Measurements from ENCODE around the gene STX8. TPM values are rescaled to one million over a fixed set of nuclear protein-coding genes. Genes with fewer than 3 reads are reported as not detected.

STX8 gene
- total RNA-seq, 1 experiment from 2014 or later: 38.8 TPM

- CTCF ChIA-PET: no interaction called here
- RAD21 ChIA-PET (ENCODE audit: low non-redundant PET in 1 of 2, low total read pairs in 2 of 2, uncharacterized antibody in 2 of 2, unreplicated experiment in 2 of 2): no interaction called here
Measured at GRCh38 chr17:9220398-9221146, 355.0 kb downstream of the STX8 start.

GRCh38 chr17:9219631-9220397, 355.8 kb downstream of the STX8 start:
- Histone ChIP-seq H3K36me3 (ENCODE audit: control insufficient read depth in 1 of 2, insufficient read depth in 2 of 2, low read length in 2 of 2) (no peaks in the 10 kb centered on the region), H3K79me2 (ENCODE audit: insufficient read depth, low read length) (no peaks in the 10 kb centered on the region), H3K9ac (ENCODE audit: low read length) (no peak overlapping the region), H3K4me1 (ENCODE audit: control insufficient read depth in 1 of 2, insufficient read depth in 2 of 2, low read length in 2 of 2) (no peaks in the 10 kb centered on the region), H3K27me3 (ENCODE audit: insufficient read depth, low read length) (no peaks in the 10 kb centered on the region), H3K9me3 (ENCODE audit: control insufficient read depth in 1 of 2, insufficient read depth in 1 of 2, low read depth in 1 of 2, low read length in 2 of 2) (peaks cover 0 to 16% of the 10 kb centered on the region in 2 experiments; a peak in 3 of 4 replicates), H3K27ac (ENCODE audit: low read depth, low read length) (no peak overlapping the region), H3K4me3 (replicated peaks in 1 of 2; ENCODE audit: low read depth in 1 of 2, low read length in 2 of 2) (no peak overlapping the region), H3K4me2 (ENCODE audit: low read length) (no peak overlapping the region), H3K9me2 (ENCODE audit: insufficient read depth) (no peaks in the 10 kb centered on the region), H4K20me1 (ENCODE audit: insufficient read depth) (no peaks in the 10 kb centered on the region), H2AFZ (ENCODE audit: low read depth, low read length, poor library complexity, severe bottlenecking) (no peak overlapping the region)
- DNase-seq (ENCODE audit: low read depth, low spot score): no peak
- no peak for ATAC-seq
- ChIA-PET RAD21 (ENCODE audit: low non-redundant PET in 1 of 2, low total read pairs in 2 of 2, uncharacterized antibody in 2 of 2, unreplicated experiment in 2 of 2) (no interaction called here), CTCF (no interaction called here), POLR2A (interaction anchor here (0.6 kb wide), 1 partner anchor 176 kb away, joined by 5 read pairs; no protein-coding TSS in a partner anchor)
- no TSS peak for BruUV-seq (replicated peaks)
- intact Hi-C loops (cut with micrococcal nuclease): no loop called here
- TF ChIP-seq FOSL1 (IDR thresholded peaks at IDR 0.05; ENCODE audit: low read depth) (no peak), RAD21 (IDR thresholded peaks at IDR 0.05; ENCODE audit: low read depth) (no peak), CEBPB (IDR thresholded peaks at IDR 0.05; ENCODE audit: low read depth) (no peak), REST (IDR thresholded peaks at IDR 0.05; ENCODE audit: low read depth) (no peak), EZH2 (IDR thresholded peaks at IDR 0.05) (no peak), TCF7L2 (IDR thresholded peaks at IDR 0.05; ENCODE audit: borderline replicate concordance, extremely low read depth, insufficient read depth, insufficient read length) (no peak), SP1 (IDR thresholded peaks at IDR 0.05; ENCODE audit: low read depth) (no peak), EGR1 (IDR thresholded peaks at IDR 0.05; ENCODE audit: low read depth) (no peak), SRF (IDR thresholded peaks at IDR 0.05; ENCODE audit: low read depth) (no peak), EZH2phosphoT487 (IDR thresholded peaks at IDR 0.05; ENCODE audit: borderline replicate concordance) (no peak), SIN3A (IDR thresholded peaks at IDR 0.05; ENCODE audit: low read depth) (no peak), CBX3 (IDR thresholded peaks at IDR 0.05; ENCODE audit: low read depth) (no peak)

More at GRCh38 chr17:9220398-9221146, 355.0 kb downstream of the STX8 start:
- no peak overlapping the region for H3K4me2 ChIP-seq (ENCODE audit: low read length)
- H3K79me2 ChIP-seq (ENCODE audit: insufficient read depth, low read length): no peaks in the 10 kb centered on the region
- H3K9me3 ChIP-seq (ENCODE audit: control insufficient read depth in 1 of 2, insufficient read depth in 1 of 2, low read depth in 1 of 2, low read length in 2 of 2): peaks cover 0 to 10% of the 10 kb centered on the region in 2 experiments; a peak in 2 of 4 replicates
- no peaks in the 10 kb centered on the region for H3K36me3 ChIP-seq (ENCODE audit: control insufficient read depth in 1 of 2, insufficient read depth in 2 of 2, low read length in 2 of 2)
- POLR2A ChIA-PET: interaction anchor here (0.6 kb wide), 1 partner anchor 175 kb away, joined by 5 read pairs; no protein-coding TSS in a partner anchor
- TF ChIP-seq EGR1 (IDR thresholded peaks at IDR 0.05; ENCODE audit: low read depth) (no peak), POLR2A (IDR thresholded peaks at IDR 0.05; ENCODE audit: borderline replicate concordance, extremely low read depth, insufficient read depth, insufficient read length) (no peak), ELF1 (IDR thresholded peaks at IDR 0.05; ENCODE audit: borderline replicate concordance, low read depth) (no peak), ATF3 (IDR thresholded peaks at IDR 0.05) (no peak), YY1 (IDR thresholded peaks at IDR 0.05; ENCODE audit: extremely low read depth, insufficient replicate concordance, low read depth, low read length) (no peak), EZH2 (IDR thresholded peaks at IDR 0.05) (no peak), POLR2AphosphoS5 (IDR thresholded peaks at IDR 0.05; ENCODE audit: low read depth, low read length) (no peak)
- no peaks in the 10 kb centered on the region for H4K20me1 ChIP-seq (ENCODE audit: insufficient read depth)
- H3K4me1 ChIP-seq (ENCODE audit: control insufficient read depth in 1 of 2, insufficient read depth in 2 of 2, low read length in 2 of 2): no peaks in the 10 kb centered on the region
- BruUV-seq (replicated peaks): no TSS peak
- no peak for ATAC-seq
- intact Hi-C loops (cut with micrococcal nuclease): no loop called here
- no peaks in the 10 kb centered on the region for H3K9me2 ChIP-seq (ENCODE audit: insufficient read depth)
- no peak overlapping the region for H3K9ac ChIP-seq (ENCODE audit: low read length)
- DNase-seq (ENCODE audit: low read depth, low spot score): no peak
- no peak overlapping the region for H2AFZ ChIP-seq (ENCODE audit: low read depth, low read length, poor library complexity, severe bottlenecking)
- H3K27me3 ChIP-seq (ENCODE audit: insufficient read depth, low read length): no peaks in the 10 kb centered on the region
- no peak overlapping the region for H3K4me3 ChIP-seq (replicated peaks in 1 of 2; ENCODE audit: low read depth in 1 of 2, low read length in 2 of 2)
- no peak overlapping the region for H3K27ac ChIP-seq (ENCODE audit: low read depth, low read length)
